SU-DHL-6 (cell line): ENCODE measurements around the gene RHAG.

Source experiments
- H2AFZ ChIP-seq: fragments of 200-600 bp; sonication (generic); 2 replicates; pipeline ENCODE4 v1.6.1; 2014; ENCODE audit warnings: low read depth, mild to moderate bottlenecking, moderate library complexity, mixed read lengths, antibody characterized with exemption, low read length; ENCODE audit not compliant: severe bottlenecking
- H3F3A ChIP-seq: fragments of 200-600 bp; shearing (Covaris generic); 2 replicates; pipeline ENCODE4 v1.6.0; 2016; ENCODE audit warnings: antibody characterized with exemption, mild to moderate bottlenecking; ENCODE audit not compliant: insufficient read depth
- H3K27ac ChIP-seq: fragments of 200-600 bp; sonication (generic); 2 replicates; pipeline ENCODE4 v1.5.1; 2016; ENCODE audit warnings: low read depth, mild to moderate bottlenecking, low read length, moderate library complexity, mixed read lengths
- H3K27me3 ChIP-seq: fragments of 200-600 bp; sonication (generic), shearing (Covaris generic); 2 replicates; pipeline ENCODE4 v1.6.0; 2014; ENCODE audit warnings: mild to moderate bottlenecking, low read length
- H3K36me3 ChIP-seq: fragments of 200-600 bp; sonication (generic); 2 replicates; pipeline ENCODE4 v1.6.1; 2014; ENCODE audit warnings: mild to moderate bottlenecking, low read length, mixed read lengths
- H3K4me2 ChIP-seq: fragments of 300-600, 200-600 bp; shearing (Covaris generic), sonication (generic); 2 replicates; pipeline ENCODE4 v1.6.0; 2014; ENCODE audit warnings: low read length, low read depth, mild to moderate bottlenecking; ENCODE audit not compliant: poor library complexity, severe bottlenecking
- H3K4me3 ChIP-seq: fragments of 200-600 bp; sonication (generic); 2 replicates; pipeline ENCODE4 v1.5.1; 2014; ENCODE audit warnings: antibody characterized with exemption, low read length, mild to moderate bottlenecking, mixed read lengths; ENCODE audit not compliant: insufficient read depth, poor library complexity, severe bottlenecking
- H3K79me2 ChIP-seq: fragments of 200-600 bp; sonication (generic); 2 replicates; pipeline ENCODE4 v1.6.1; 2014; ENCODE audit warnings: mild to moderate bottlenecking, low read length, moderate library complexity; ENCODE audit not compliant: insufficient read depth
- H3K9ac ChIP-seq: fragments of 200-600 bp; sonication (generic); 2 replicates; pipeline ENCODE4 v1.7.0; 2014; ENCODE audit warnings: mild to moderate bottlenecking, low read length
- H3K9me2 ChIP-seq: fragments of 200-600 bp; sonication (generic); replicated peaks from 2 replicates; pipeline ENCODE4 v1.6.1; 2014; ENCODE audit warnings: low read length; ENCODE audit not compliant: insufficient read depth
- H3K9me3 ChIP-seq: fragments of 200-600 bp; sonication (generic); 2 replicates; pipeline ENCODE4 v1.6.1; 2014; ENCODE audit warnings: low read length, mixed read lengths; ENCODE audit not compliant: insufficient read depth
- H4K20me1 ChIP-seq: fragments of 200-600 bp; sonication (generic); 2 replicates; pipeline ENCODE4 v1.6.1; 2014; ENCODE audit warnings: low read depth, mild to moderate bottlenecking, antibody characterized with exemption, low read length, moderate library complexity, mixed read lengths
- EZH2phosphoT487 ChIP-seq: fragments of 200-600 bp; sonication (generic), shearing (Covaris generic); conservative IDR thresholded peaks from 2 replicates; pipeline ENCODE4 v1.6.1; 2018; ENCODE audit warnings: mild to moderate bottlenecking, antibody characterized with exemption, low read length, moderate library complexity, mixed read lengths
- TF ChIP-seq, protein P1 (sequence below): fragments of 200-600 bp; sonication (generic); IDR thresholded peaks from one replicate; pipeline ENCODE4 v1.5.1; 2017; ENCODE audit warnings: antibody characterized with exemption, mild to moderate bottlenecking, low read length, moderate library complexity; ENCODE audit not compliant: insufficient read depth, poor library complexity, severe bottlenecking

The RHAG gene

DNA sequence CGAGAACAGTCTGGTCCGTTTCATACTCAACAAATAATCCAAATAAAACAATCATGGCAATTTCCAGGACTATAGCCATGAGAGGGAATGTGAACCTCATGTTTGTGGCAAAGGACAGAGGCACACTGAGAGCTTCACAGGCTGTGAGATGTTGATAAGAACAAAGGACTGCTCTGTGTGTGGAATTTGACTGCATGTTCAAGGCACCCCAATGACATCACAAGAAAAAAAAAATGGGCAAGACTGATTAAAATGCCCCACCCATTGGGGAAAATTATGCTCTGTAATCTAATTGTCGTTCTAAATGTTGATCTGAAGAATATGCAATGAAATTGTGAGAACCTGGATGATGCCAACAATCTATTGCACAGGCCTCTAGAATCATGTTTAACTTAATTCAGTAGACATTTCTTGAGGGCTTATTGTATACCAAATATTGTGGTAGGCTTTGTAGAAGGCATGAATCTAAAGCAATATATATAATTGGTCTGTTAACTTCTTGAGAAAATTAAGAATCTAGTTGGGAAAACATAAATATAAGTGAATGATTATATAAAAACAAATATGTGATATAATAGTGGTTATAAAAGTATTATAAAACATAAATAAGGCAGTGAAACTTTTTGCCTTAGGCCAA is at the start of gene RHAG:
RHAG (minus strand) TSS at position 127 of the 637 bp plus-strand sequence; CDS start at position 100, 27 bp downstream.
- no peaks in the 10 kb centered on the region for H3K27me3 ChIP-seq
- no peak within 1 kb of the TSS for H3K4me3 ChIP-seq
- no peaks in the 10 kb centered on the region for H3F3A ChIP-seq
- no peaks in the 10 kb centered on the region for H3K36me3 ChIP-seq
- TF ChIP-seq, protein P1, sequence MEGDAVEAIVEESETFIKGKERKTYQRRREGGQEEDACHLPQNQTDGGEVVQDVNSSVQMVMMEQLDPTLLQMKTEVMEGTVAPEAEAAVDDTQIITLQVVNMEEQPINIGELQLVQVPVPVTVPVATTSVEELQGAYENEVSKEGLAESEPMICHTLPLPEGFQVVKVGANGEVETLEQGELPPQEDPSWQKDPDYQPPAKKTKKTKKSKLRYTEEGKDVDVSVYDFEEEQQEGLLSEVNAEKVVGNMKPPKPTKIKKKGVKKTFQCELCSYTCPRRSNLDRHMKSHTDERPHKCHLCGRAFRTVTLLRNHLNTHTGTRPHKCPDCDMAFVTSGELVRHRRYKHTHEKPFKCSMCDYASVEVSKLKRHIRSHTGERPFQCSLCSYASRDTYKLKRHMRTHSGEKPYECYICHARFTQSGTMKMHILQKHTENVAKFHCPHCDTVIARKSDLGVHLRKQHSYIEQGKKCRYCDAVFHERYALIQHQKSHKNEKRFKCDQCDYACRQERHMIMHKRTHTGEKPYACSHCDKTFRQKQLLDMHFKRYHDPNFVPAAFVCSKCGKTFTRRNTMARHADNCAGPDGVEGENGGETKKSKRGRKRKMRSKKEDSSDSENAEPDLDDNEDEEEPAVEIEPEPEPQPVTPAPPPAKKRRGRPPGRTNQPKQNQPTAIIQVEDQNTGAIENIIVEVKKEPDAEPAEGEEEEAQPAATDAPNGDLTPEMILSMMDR = no peak
- TF ChIP-seq EZH2phosphoT487 = 0 out of 2 replicates have a peak, but pooled peaks have one; percentile 42
- H3K27ac ChIP-seq = no peak within 1 kb of the TSS
- no peaks in the 10 kb centered on the region for H4K20me1 ChIP-seq
- H3K4me2 ChIP-seq = no peak within 1 kb of the TSS
- no peaks in the 10 kb centered on the region for H3K79me2 ChIP-seq
- no peaks in the 10 kb centered on the region for H3K9me2 ChIP-seq
- no peak within 1 kb of the TSS for H3K9ac ChIP-seq
- no peaks in the 10 kb centered on the region for H3K9me3 ChIP-seq
- H2AFZ ChIP-seq = no peak within 1 kb of the TSS

DNA sequence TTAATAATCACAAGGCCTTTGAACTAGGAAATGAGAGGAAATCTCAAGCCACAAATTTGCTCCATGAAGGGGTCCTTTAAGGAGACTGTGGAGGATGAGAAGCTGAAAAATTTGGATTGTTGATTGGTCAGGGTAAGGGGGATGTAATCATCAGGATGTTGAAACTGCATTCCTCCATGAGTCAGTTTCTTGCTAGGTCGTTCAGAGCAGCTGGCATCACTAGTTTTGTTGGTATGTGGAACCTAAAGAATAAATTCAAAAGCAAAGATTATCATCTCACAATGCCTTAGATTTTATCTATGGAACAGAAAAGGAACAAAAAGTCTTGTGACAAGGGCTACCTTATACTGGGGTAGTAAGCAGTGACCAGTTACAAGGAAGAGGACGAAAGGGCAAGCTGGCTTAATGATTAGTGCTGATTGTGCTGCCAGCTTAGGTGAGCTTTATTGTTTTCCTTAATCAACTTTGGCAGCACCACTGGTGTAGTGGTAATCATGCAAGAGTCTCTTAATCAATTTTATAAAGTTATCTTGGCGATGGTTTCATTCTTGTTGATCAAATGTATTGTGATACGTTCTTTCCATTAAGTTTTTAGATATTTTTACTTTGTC is 40.1 kb upstream of the RHAG start:
- Histone ChIP-seq H3K4me3 (no peak overlapping the region), H3K79me2 (no peaks in the 10 kb centered on the region), H4K20me1 (no peaks in the 10 kb centered on the region), H3K27ac (no peak overlapping the region), H3K36me3 (no peaks in the 10 kb centered on the region; the same call in 1 of the 2 replicates), H3K9me2 (0 out of 2 replicates have a peak, but pooled peaks cover 5% of the 10 kb centered on the region), H2AFZ (no peak overlapping the region), H3K9me3 (no peaks in the 10 kb centered on the region), H3K4me2 (no peak overlapping the region), H3F3A (no peaks in the 10 kb centered on the region), H3K27me3 (no peaks in the 10 kb centered on the region), H3K9ac (no peak overlapping the region)
- TF ChIP-seq, protein P1 = no peak
- no peak for TF ChIP-seq EZH2phosphoT487

DNA sequence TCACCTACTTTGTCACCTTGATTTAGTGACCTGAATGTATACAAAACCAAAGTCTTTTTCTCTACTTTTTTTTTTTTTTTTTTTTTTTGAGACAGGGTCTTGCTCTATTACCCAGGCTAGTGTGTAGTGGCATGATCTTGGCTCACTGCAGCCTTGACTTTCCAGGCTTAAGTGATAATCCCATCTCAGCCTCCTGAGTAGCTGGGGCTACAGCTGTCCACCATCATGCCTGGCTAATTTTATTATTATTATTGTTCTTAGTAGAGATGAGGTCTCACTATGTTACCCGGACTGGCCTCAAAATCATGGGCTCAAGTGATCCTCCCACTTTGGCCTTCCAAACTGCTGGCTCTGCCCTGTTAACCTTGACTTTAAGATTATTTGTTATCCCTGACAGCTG is 39.2 kb upstream of the RHAG start:
- no peaks in the 10 kb centered on the region for H3F3A ChIP-seq
- H3K79me2 ChIP-seq = no peaks in the 10 kb centered on the region
- no peak overlapping the region for H3K4me3 ChIP-seq
- H3K27me3 ChIP-seq = no peaks in the 10 kb centered on the region
- H3K36me3 ChIP-seq = no peaks in the 10 kb centered on the region; the same call in 1 of the 2 replicates
- H3K9ac ChIP-seq = no peak overlapping the region
- H4K20me1 ChIP-seq = no peaks in the 10 kb centered on the region
- 0 out of 2 replicates have a peak, but pooled peaks cover 5% of the 10 kb centered on the region for H3K9me2 ChIP-seq
- no peaks in the 10 kb centered on the region for H3K9me3 ChIP-seq
- no peak overlapping the region for H3K27ac ChIP-seq
- no peak overlapping the region for H2AFZ ChIP-seq
- no peak overlapping the region for H3K4me2 ChIP-seq
- TF ChIP-seq EZH2phosphoT487 = no peak
- TF ChIP-seq, protein P1 = no peak
